CD4-positive, alpha-beta T cell treated with Interleukin-15 for 4 hours (primary cell): ENCODE data around the gene UNC13D.
"Not testable (repeated sequence)": the region's sequence is repeated elsewhere in the genome, so short reads cannot be mapped to it uniquely, and the experiment has no call there.

Experiments
- DNase-seq: peaks from one replicate; pipeline ENCODE4 v3.0.0-alpha.2; 2020; ENCODE audit warnings: low spot score

Gene UNC13D

GRCh38 chr17:75843577-75844529 is at the start of gene UNC13D:
Gene UNC13D, minus strand, starts transcription at chr17:75844404. Its CDS starts 67 bp downstream, at chr17:75844337.
- peak; percentile 68 for DNase-seq

- DNase-seq: no peak
Observed at GRCh38 chr17:75893305-75894048, 49.3 kb upstream of the UNC13D start.

DNA sequence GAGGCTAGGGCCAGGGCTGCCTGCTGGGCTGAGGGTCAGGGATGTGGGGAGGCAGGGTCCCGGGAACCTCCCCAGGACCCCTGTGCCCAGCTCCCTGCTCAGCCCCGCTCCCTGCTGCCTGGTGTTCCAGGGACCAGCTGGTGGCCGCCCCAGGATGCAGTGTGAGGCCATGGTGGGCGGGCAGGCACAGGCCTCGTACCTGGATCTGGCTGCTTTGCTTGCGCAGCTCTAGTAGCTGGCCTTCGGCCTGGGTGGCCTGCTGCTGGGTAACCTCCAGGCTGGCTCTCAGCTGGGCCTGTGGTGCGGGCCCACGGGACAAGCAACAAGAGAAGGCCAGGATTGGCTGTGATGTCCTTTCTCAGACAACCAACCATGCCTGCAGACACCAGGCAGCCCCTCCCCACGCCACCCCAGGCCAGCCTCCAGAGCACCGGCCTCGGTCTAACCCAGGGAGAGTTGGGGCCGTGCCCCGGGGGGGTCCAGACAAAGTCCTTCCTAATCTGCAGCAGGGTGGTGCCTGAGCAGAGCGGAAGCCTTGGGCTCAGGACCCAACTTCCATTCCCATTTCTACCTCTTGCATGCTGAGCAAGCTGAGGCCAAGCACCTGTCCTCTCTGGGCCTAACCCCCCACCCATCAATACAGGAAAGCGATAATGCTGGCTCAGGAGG is 48.5 kb upstream of the UNC13D start:
- no peak for DNase-seq

DNA sequence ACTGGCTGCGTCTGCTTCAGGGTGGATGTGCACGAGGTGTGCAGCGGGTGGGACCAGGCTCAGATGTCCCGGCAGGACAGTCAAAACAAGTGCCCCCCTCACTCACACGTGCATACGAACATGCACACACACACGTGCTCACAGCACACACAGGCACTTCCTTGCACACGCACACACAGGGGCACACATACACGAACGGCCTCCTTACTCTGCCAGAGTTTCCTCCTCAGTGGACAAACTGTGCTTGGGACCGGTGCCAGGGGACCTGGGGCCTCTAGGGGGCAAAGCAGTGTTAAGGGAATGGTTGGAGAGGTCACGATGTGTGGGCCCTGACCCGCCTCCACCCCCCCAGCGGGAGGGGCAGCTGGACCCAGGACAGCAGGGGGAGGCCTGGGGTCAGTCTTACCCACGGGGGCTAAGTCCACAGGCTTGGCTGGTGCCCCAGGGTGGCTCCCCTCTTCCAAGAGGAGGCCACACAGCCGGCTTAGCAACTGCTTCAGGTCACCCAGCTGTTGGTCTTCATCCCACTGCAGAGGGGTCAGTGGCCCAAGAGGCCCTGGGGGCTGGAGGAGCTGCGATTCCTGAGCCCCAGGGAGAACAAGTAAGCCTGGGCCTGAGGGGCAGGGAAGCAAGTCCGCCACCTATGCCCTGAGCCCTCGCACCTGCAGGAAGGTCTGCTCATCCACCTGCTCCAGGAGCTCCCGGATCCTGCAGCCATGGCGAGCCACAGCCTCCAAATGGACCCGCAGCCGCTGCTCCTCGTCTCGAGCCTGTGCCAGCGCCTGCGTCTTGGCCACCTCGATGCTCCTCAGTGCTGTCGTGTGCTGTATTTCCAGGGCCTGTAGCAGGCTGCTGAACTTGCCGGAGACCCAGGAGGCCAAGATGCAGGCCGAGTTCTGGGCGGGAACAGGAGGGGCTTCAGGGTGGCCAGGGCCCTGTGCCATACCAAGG is 47.7 kb upstream of the UNC13D start:
- DNase-seq: no peak

- DNase-seq: no peak
Observed at GRCh38 chr17:75891022-75891604, 46.9 kb upstream of the UNC13D start.

GRCh38 chr17:75889454-75889853 is 45.2 kb upstream of the UNC13D start:
- no peak for DNase-seq

DNA sequence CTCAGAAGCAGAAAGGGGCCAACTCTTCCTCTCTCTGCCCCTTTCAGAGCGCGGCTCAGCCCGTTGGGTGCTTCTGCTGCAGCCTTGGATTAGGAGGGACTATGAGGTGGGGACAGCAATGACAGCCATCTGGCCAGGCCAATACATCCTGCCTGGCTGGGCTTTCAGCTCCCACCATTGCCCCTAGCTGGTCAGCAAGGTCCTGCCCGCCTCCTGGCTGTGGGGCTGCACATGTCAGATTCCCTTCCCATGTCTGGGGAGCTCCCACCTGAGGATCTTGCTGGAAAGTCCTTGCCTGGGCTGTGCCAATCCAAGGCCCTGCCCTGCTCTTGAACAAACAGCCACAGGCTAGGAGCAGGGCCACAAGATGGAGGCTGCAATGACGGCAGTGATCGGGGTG is 44.3 kb upstream of the UNC13D start:
- no peak for DNase-seq

DNA sequence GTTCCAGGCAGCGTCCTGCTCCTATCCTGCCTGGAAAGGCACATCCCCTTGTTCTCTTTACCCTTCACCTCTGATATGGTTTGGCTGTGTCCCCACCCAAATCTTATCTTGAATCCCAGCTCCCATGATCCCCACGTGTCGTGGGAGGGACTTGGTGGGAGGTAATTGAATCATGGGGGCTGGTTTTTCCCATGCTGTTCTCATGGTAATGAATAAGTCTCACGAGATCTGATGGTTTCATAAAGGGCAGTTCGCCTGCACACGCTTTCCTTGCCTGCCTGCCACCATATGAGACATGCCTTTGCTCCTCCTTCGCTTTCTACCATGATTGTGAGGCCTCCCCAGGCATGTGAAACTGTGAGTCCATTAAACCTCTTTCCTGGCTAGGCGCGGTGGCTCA is 41.7 kb upstream of the UNC13D start:
- not testable (repeated sequence) for DNase-seq

- no peak for DNase-seq
Observed at GRCh38 chr17:75885431-75885830, 41.2 kb upstream of the UNC13D start.

DNA sequence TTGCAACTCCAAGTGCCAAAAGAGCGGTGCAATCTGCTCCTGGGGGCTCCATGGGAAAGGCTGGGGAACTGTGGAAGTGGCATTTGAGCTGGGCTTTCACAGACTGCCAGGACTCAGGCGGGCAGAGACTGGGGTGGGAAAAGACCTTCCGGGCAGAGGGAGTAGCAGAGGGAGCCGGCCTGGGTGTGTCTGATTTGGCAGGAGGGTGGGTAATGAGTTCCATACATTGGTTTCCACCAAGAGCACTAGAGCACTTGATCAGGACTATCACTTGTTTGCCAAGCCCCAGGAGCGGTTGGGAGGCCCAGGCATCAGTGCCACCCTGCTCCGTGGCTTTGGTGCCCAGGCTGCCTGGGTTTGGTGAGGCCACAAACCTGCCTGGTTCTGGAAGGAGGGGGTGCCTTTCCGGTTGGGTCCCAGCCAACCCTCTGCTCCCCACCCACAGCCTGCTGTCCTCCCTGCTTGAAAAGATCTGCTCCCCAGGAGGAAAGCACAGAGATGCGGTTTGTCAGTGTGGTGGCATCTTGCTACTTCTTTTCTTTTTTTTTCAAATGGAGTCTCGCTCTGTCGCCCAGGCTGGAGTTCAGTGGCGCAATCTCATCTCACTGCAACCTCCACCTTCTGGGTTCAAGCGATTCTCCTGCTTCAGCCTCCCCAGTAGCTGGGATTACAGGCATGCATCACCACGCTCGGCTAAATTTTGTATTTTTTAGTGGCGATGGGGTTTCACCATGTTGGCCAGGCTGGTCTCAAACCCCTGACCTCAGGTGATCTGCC is 37.7 kb upstream of the UNC13D start:
- no peak for DNase-seq

DNA sequence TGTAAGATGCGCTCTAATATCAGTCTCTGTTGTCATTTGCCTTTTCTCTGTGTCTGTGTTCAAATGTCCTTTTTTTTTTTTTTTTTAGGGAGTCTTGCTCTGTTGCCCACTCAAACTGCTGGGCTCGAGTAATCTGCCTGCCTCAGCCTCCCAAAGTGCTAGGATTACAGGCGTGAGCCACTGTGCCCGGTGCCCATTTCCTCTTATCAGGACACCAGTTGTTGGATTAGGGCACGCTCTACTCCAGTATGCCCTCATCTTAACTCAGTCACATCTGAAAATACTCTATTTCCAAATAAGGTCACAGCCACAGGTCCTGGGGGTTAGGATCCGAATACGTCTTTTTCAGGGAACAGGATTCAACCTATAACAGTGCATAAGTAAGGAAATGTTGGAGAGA is 36.1 kb upstream of the UNC13D start:
- DNase-seq: no peak

DNA sequence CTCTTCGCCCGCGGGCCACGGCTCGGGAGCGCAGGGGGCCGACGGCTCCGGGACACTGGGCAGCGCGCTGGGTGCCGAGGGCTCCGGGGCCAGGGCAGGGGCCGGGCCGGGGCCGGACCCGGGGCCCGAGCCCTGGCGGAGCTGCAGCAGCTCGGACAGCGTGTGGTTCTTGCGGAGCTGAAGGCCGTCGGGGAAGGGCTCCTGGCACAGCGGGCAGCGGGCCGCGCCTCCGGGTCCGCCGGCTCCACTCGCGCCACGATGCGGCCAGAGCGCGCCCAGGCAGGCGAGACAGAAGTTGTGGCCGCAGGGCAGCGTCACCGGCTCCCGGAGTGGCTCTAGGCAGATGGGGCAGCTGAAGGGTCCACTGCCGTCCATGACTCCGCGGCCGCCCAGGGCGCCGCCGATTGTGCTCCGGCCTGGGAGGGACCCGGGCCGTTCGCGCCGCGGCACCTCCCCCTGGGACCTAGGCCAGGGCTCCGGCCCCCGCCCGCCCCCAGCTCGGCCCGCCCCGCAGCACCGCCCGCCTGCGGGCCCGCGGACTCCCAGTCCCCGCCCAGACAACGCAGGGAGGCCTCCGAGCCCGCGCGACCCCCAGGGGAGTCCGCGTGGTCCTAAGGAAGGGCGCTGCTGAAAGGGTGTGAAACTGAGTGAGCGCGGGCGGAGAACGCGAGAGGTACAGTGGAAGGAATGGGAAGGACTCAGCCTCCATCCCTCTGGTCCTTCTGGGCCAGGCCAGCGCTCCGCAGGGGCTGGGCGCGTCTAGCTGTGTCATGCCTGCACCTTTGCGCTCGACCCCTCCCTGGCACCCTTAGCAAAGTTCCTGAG is 34.2 kb upstream of the UNC13D start, which contains the start of gene TRIM47:
Gene TRIM47 (minus strand): TSS at position 408 of the 825 bp plus-strand sequence. CDS start 33 bp downstream, at position 375.
- no peak for DNase-seq

- DNase-seq: peak; percentile 72
Observed at GRCh38 chr17:75877752-75878173, 33.6 kb upstream of the UNC13D start.

GRCh38 chr17:75876938-75877751 is 32.9 kb upstream of the UNC13D start:
- no peak for DNase-seq

- DNase-seq: peak; percentile 86
Observed at GRCh38 chr17:75876190-75876937, 32.2 kb upstream of the UNC13D start.

DNA sequence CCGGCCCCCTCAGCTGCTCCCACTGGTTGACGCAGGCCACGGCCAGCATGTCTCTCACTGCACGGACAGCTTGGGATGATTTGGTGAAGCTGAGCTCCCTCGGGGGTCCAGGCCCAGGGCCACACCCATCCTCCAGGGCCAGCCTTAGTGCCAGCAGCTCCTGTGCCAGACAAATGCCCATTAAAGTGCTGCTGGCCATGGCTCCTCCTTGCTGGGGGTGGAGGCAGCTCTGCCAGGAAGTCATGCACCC is 31.7 kb upstream of the UNC13D start:
- DNase-seq: no peak

- DNase-seq: no peak
Observed at GRCh38 chr17:75875182-75875939, 31.2 kb upstream of the UNC13D start.
